Glutamatergic neuron (in vitro differentiated cells): ENCODE measurements around the gene MAP3K13. TPM values are rescaled to one million over a fixed set of nuclear protein-coding genes. Genes with fewer than 3 reads are reported as not detected.
"Not testable (repeated sequence)": the region's sequence is repeated elsewhere in the genome, so short reads cannot be mapped to it uniquely, and the experiment has no call there.

Experiments used
- DNase-seq: peaks from one replicate; pipeline ENCODE4 v3.0.0; 2022
- H3K27ac Mint-ChIP-seq: one replicate; pipeline ENCODE4 v1.8.0; 2020; ENCODE audit warnings: mild to moderate bottlenecking, mixed read lengths, inconsistent platforms; ENCODE audit not compliant: unreplicated experiment
- H3K27me3 Mint-ChIP-seq: one replicate; pipeline ENCODE4 v1.8.0; 2020; ENCODE audit warnings: mild to moderate bottlenecking, moderate library complexity, mixed read lengths, inconsistent platforms; ENCODE audit not compliant: unreplicated experiment
- H3K36me3 Mint-ChIP-seq: one replicate; pipeline ENCODE4 v1.8.0; 2020; ENCODE audit warnings: mild to moderate bottlenecking, mixed read lengths, inconsistent platforms; ENCODE audit not compliant: unreplicated experiment
- H3K4me1 Mint-ChIP-seq: one replicate; pipeline ENCODE4 v1.8.0; 2020; ENCODE audit warnings: mild to moderate bottlenecking, low read depth, mixed read lengths, inconsistent platforms; ENCODE audit not compliant: unreplicated experiment
- H3K4me3 Mint-ChIP-seq: one replicate; pipeline ENCODE4 v1.8.0; 2020; ENCODE audit warnings: mild to moderate bottlenecking, mixed read lengths, inconsistent platforms; ENCODE audit not compliant: unreplicated experiment
- H3K9me3 Mint-ChIP-seq: one replicate; pipeline ENCODE4 v1.8.0; 2020; ENCODE audit warnings: mild to moderate bottlenecking, moderate library complexity, mixed read lengths, inconsistent platforms; ENCODE audit not compliant: unreplicated experiment
- total RNA-seq: library from RNA; stranded (reverse); fragmentation: NEBNext Ultra II Directional; extraction: Animal tissue kit (Norgen Biotek cat#: 25700); gene quantifications from one replicate; pipeline ENCODE4 v1.2.1, GENCODE V29; 2021; ENCODE audit not compliant: unreplicated experiment
- TF ChIP-seq, protein P1 (sequence below): fragments of 200-600 bp; sonication (generic); IDR thresholded peaks from one replicate; pipeline ENCODE4 v1.5.0; 2021; ENCODE audit not compliant: partially characterized antibody, unreplicated experiment

Gene MAP3K13
- total RNA-seq, 1 donor from 2014 or later = 110 TPM

DNA sequence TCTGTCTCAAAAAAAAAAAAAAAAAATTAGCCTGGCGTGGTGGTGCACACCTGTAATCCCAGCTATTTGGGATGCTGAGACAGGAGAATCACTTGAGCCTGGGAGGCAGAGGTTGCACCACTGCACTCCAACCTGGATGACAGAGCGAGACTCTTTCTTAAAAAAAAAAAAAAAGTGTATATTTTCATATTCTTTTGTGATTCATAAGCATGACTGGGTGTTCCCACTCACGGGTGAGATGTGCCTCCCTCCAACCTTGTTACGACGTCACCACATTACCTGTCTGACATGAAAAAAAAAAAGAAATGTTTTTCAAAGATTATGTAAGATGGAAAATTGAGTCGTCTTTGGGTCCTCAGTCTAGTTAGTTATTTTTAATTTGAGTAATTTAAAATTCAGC, 79.1 kb downstream of the MAP3K13 start:
- TF ChIP-seq, protein P1, sequence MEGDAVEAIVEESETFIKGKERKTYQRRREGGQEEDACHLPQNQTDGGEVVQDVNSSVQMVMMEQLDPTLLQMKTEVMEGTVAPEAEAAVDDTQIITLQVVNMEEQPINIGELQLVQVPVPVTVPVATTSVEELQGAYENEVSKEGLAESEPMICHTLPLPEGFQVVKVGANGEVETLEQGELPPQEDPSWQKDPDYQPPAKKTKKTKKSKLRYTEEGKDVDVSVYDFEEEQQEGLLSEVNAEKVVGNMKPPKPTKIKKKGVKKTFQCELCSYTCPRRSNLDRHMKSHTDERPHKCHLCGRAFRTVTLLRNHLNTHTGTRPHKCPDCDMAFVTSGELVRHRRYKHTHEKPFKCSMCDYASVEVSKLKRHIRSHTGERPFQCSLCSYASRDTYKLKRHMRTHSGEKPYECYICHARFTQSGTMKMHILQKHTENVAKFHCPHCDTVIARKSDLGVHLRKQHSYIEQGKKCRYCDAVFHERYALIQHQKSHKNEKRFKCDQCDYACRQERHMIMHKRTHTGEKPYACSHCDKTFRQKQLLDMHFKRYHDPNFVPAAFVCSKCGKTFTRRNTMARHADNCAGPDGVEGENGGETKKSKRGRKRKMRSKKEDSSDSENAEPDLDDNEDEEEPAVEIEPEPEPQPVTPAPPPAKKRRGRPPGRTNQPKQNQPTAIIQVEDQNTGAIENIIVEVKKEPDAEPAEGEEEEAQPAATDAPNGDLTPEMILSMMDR = no peak
- Mint-ChIP-seq H3K4me1 (no peaks in the 10 kb centered on the region), H3K36me3 (no peaks in the 10 kb centered on the region), H3K27ac (no peak overlapping the region), H3K27me3 (no peaks in the 10 kb centered on the region), H3K4me3 (no peak overlapping the region), H3K9me3 (peaks cover 2% of the 10 kb centered on the region)
- no peak for DNase-seq

DNA sequence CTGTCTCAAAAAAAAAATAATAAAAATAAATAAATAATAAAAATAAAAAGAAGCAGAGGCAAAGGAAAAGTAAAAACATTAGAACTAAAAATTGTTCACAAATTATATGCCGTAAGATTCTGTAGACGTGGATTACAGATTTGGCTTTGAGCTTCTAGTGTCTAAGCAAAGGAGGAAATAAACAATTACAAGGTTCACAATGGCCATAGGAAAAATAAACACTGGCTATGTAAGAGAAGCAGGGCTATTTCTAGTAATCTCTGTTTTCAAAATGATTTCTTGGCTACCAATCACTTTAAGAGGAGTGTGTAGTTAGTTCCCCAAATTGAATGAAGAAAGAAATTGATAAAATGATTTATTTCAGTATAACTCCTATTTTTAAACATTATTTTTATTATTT, 81.4 kb downstream of the MAP3K13 start:
- Mint-ChIP-seq H3K36me3 (no peaks in the 10 kb centered on the region), H3K27ac (no peak overlapping the region), H3K9me3 (no peaks in the 10 kb centered on the region), H3K4me3 (no peak overlapping the region), H3K4me1 (no peaks in the 10 kb centered on the region), H3K27me3 (no peaks in the 10 kb centered on the region)
- TF ChIP-seq, protein P1 = no peak
- DNase-seq = no peak

DNA sequence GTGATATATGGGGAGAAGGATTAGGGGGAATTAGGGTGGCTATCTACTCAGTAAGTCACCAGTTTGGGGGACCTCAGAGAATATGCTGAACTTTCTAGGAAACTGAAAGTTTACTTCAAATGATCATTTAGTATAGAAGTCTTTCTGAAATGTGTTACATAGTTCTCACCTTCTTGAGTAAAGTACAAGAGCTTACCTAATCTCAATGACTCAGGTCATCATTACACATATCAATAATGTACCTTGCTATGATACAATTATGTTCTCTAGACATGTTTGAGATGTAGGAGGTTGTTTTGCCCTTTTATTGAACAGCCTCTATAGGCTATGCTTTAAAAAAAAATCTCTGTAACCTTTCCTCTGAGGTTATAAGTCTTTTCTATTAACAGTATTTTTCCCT, 85.2 kb downstream of the MAP3K13 start:
- Mint-ChIP-seq H3K9me3 (no peaks in the 10 kb centered on the region), H3K36me3 (no peaks in the 10 kb centered on the region), H3K4me3 (no peak overlapping the region), H3K4me1 (no peaks in the 10 kb centered on the region), H3K27me3 (no peaks in the 10 kb centered on the region), H3K27ac (no peak overlapping the region)
- DNase-seq = no peak
- TF ChIP-seq, protein P1 = no peak

DNA sequence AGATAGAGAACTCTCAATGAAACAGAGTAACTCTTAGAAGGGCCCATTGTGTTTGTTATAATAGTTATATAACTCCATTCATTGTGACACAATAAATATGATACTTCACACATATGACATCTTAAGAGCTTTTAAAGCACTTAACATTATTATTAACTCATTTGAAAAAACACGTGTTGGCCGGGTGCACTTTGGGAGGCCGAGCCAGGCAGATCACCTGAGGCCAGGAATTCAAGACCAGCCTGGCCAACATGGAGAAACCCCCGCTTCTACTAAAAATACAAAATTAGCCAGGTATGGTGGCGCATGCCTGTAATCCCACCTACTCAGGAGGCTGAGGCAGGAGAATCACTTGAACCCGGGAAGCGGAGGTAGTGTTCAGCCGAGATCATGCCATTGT, 88.5 kb downstream of the MAP3K13 start:
- not testable (repeated sequence) for H3K4me1 Mint-ChIP-seq, H3K9me3 Mint-ChIP-seq, H3K27me3 Mint-ChIP-seq, H3K4me3 Mint-ChIP-seq, H3K36me3 Mint-ChIP-seq, DNase-seq, H3K27ac Mint-ChIP-seq

DNA sequence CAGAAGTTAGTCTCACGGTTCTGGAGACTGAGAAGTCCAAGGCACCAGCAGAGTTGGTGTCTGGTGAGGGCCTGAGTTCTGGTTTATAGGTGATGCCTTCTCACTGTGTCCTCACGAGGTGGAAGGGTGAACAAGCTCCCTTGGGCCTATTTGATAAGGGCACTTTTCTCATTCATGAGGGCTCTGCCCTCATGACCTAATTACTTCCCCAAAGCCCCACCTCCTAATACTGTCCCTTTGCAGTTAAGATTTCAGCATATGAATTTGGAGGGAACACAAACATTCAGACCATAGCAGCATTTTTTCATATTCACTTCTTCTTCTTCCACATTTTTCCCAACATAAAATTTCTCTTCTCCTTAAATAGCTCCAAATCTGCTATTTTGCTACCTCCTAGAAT, 94.4 kb downstream of the MAP3K13 start:
- DNase-seq = no peak
- Mint-ChIP-seq H3K4me1 (no peaks in the 10 kb centered on the region), H3K9me3 (peaks cover 6% of the 10 kb centered on the region), H3K27ac (no peak overlapping the region), H3K4me3 (no peak overlapping the region), H3K27me3 (no peaks in the 10 kb centered on the region), H3K36me3 (peaks cover 3% of the 10 kb centered on the region)
- TF ChIP-seq, protein P1 = no peak

DNA sequence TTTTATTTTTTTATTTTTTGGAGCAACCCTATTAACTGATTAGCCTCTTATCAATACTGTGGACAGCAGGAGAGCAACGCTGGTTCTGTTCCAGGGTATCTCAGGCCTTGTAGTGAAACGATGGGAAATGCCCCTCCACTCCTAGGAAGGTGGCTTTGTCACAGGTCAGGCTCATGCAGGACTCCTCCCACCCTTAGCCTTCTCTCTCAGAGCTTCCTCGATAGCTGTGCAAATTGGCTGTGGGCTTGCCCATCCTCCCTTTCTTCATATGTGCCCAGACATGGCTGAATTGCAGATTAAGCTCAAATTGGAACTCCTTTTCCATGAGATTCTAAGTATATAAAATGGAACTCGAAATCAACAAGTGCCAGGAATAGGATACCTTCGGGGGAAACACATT, 97.4 kb downstream of the MAP3K13 start:
- TF ChIP-seq, protein P1 = no peak
- Mint-ChIP-seq H3K9me3 (peaks cover 5% of the 10 kb centered on the region), H3K27me3 (peaks cover 2% of the 10 kb centered on the region), H3K27ac (no peak overlapping the region), H3K4me3 (no peak overlapping the region), H3K36me3 (peaks cover 15% of the 10 kb centered on the region), H3K4me1 (no peaks in the 10 kb centered on the region)
- DNase-seq = no peak
